NCI-H2227 (cell line): Measurements from ENCODE around the gene CCDC127.
"Not testable (repeated sequence)": the region's sequence is repeated elsewhere in the genome, so short reads cannot be mapped to it uniquely, and the experiment has no call there.

Source experiments
- DNase-seq: peaks from one replicate; lab custom pipeline; 2025; ENCODE audit not compliant: unreplicated experiment; lab: John Stamatoyannopoulos, UW

Gene CCDC127, protein sequence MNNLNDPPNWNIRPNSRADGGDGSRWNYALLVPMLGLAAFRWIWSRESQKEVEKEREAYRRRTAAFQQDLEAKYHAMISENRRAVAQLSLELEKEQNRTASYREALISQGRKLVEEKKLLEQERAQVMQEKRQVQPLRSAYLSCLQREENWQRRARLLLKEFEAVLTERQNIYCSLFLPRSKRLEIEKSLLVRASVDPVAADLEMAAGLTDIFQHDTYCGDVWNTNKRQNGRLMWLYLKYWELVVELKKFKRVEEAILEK

GRCh38 chr5:217494-218456, at the start of gene CCDC127, which contains the start of gene SDHA:
Gene CCDC127 (minus strand): TSS chr5:218153. CDS start chr5:216849, 1,304 bp downstream.
Gene SDHA (plus strand): TSS chr5:218320. CDS start chr5:218356, 36 bp downstream.
- peak; percentile 99 for DNase-seq

DNA sequence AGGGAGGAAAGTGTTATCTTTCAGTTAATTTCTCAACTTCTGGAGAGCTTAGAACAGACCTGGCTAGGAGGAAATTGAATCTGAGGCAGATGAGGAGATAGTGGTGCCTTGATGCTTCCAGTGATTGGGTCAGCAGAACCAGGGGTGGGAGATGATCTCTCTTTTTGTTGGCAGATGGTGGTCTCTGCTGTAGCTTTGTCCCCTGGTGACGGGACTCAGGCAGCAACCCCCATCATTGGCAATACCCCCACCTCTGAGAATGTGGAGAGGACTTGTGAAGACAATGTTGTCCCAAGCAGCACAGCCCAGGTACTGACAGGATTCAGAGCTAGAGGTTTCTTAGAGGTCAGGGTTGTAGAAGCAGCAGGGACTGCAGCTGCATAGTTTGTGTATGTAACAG, 49.8 kb upstream of the CCDC127 start:
- DNase-seq = no peak

GRCh38 chr5:266311-267026, 48.5 kb upstream of the CCDC127 start:
- not testable (repeated sequence) for DNase-seq

- no peak for DNase-seq
These were observed 46.4 kb upstream of the CCDC127 start for GRCh38 chr5:264338-264737.

DNA sequence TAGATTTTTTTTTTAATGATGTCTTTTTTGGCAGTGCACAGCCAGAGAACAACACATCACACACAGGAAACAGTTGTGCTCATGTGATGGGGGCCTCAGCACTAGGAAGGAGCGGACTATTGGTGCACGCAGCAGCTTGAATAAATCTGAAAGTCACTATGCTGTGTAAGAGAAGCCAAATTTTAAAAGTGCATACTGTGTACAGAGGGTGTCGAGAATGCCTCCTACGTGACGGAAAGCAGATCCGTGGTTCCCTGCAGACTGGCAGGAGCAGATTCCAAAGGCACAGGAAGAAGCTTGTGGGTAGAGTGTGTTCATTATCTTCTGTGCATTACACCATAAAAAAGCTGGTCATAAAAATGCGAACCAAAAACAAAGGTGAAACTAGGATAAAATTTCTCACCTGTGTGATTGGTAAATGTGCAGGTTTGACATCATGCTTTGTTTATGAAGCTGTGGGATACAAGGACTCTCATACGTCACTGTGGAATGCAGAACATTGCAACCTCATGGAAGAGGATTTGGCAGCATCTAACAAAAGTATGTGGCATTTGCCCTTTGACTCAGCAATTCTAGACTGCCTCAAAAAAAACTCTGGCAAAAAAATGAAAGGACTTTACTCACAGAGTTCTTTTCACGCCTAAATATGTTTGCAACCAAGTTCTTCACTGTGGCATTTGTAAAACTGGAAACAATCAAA, 45.5 kb upstream of the CCDC127 start:
- not testable (repeated sequence) for DNase-seq

GRCh38 chr5:257148-257547, 39.2 kb upstream of the CCDC127 start:
- DNase-seq = no peak

GRCh38 chr5:256347-256746, 38.4 kb upstream of the CCDC127 start:
- DNase-seq = not testable (repeated sequence)

GRCh38 chr5:255116-255515, 37.2 kb upstream of the CCDC127 start:
- DNase-seq = not testable (repeated sequence)

DNA sequence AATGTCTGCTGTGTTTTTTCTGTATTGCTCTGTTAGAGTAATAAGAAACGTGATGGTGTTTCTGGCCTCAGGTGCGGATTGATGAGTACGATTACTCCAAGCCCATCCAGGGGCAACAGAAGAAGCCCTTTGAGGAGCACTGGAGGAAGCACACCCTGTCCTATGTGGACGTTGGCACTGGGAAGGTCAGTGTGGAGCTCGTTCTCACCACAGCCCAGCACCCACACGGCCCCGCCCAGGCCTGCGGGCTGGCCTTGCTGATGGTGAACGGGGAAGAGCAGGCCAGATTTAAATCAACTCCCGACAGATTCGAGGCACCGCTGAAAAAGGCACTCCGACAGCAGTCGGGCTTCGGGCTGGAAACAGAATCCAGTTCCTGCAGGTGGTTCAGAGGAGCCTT, 36.4 kb upstream of the CCDC127 start:
- not testable (repeated sequence) for DNase-seq

DNA sequence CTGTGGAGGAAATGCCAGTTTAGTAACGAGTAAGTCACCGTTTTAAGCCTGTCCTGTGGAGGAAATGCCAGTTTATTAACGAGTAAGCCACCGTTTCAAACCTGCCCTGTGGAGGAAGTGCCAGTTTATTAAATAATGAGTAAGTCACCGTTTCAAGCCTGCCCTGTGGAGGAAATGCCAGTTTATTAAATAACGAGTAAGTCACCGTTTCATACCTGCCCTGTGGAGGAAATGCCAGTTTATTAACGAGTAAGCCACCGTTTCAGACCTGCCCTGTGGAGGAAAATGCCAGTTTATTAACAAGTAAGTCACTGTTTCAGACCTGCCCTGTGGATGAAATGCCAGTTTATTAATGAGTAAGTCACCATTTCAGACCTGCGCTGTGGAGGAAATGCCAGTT, 34.6 kb upstream of the CCDC127 start:
- no peak for DNase-seq

DNA sequence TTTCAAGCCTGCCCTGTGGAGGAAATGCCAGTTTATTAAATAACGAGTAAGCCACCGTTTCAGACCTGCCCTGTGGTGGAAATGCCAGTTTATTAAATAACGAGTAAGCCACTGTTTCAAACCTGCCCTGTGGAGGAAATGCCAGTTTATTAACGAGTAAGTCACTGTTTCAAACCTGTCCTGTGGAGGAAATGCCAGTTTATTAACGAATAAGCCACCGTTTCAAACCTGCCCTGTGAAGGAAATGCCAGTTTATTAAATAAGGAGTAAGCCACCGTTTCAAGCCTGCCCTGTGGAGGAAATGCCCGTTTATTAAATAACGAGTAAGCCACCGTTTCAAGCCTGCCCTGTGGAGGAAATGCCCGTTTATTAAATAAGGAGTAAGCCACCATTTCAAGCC, 34.0 kb upstream of the CCDC127 start:
- not testable (repeated sequence) for DNase-seq

DNA sequence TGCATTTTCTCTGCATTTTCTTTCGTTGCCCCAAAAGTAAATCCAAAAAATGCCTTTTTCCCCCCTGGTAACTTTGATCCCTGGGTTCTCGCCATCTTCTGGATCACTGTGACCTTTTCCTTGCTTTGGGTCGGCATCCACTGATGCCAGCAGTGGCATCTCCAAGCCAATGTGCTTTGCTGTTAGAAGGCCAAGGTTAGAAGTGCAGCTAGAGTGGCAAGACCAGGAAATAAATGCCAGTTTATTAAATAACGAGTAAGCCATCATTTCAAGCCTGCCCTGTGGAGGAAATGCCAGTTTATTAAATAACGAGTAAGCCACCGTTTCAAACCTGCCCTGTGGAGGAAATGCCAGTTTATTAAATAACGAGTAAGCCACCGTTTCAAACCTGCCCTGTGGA, 33.6 kb upstream of the CCDC127 start:
- not testable (repeated sequence) for DNase-seq

GRCh38 chr5:251016-251415, 33.1 kb upstream of the CCDC127 start:
- DNase-seq = not testable (repeated sequence)

- DNase-seq = not testable (repeated sequence)
These were observed 32.4 kb upstream of the CCDC127 start for GRCh38 chr5:250396-250795.

- not testable (repeated sequence) for DNase-seq
These were observed 27.8 kb upstream of the CCDC127 start for GRCh38 chr5:245717-246116.

DNA sequence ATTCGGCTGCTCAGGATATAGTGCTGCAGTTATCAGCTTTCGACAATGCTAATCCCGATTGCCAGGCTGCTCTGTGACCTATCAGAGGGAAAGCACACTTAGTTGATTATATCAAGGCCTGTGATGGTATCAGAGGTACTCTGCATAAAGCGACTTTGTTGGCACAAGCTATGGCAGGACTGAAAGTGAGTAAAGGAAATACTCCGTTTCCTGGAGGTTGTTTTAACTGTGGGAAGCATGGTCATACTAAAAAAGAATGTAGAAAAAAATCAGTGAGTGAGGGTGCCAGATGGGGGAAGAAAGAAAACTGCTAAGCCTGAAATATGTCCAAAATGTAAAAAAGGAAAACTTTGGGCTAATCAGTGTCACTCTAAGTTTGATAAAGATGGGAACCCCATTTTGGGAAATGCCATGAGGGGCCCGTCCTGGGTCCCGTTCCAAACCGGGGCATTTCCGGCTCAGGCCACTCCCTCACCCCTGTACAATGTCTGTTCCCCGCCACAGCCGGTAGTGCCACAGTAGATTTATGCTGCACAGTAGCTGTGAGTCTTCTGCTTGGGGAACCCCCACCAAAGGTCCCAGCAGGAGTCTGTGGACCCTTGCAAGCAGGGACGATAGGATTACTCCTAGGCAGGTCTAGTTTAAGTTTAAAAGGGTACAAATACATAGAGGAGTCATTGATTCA, 25.9 kb upstream of the CCDC127 start:
- DNase-seq = not testable (repeated sequence)

GRCh38 chr5:241045-241669, 23.2 kb upstream of the CCDC127 start:
- not testable (repeated sequence) for DNase-seq

DNA sequence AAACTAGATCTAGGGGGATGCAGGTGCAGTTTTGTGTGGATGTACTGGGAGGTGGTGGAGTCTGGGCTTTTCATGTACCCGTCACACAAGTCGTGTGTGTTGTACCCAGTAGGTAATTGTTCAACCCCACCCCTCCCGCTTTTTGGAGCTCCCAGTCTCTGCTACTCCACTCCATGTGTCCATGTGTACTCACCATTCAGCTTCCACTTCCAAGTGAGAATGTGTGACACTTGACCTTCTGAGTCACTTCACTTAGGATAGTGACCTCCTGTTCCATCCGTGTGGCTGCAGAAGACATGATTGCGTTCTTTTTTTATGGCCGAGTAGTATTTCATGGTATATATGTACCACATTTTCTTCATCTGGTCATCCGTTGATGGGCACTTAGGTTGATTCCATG, 22.6 kb upstream of the CCDC127 start:
- not testable (repeated sequence) for DNase-seq

DNA sequence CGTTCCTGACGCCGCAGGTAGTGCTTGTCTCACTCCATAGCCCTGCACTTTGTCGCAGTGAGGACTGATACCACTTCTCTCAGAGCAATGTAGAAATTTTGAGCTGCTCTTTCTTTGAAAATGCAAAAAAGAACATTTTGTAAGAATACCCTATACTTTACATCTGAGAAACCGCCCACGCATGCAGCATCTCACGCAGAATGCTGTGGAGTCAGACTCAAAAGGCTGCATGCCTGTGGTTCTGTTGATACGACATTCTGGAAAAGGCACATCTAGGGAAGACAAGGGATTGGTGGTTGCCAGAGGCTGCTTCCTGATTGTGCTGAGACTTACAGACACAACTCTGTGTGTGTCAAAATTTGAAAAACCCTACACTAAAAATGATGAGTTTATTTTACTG, 20.0 kb upstream of the CCDC127 start:
- DNase-seq = not testable (repeated sequence)

DNA sequence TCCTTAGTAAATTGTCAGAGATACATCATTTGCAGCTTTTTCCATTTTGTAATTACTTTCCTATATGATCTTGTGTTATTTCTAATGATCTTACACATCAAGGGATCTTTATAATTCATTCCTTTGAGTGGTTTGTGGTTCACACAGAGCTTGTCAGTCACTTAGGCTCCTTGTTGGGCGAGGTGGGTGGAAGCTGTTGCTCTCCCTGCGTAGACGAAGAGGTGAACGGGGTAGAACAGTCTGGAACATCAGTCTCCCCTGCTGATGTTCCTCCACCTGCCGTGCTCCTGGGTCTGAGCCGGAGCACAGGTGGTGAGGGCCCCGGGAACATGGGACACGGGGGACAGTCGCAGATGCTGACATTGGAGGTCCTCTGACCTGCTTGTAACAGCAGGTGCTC, 17.6 kb upstream of the CCDC127 start:
- not testable (repeated sequence) for DNase-seq
